HCT116 (cell line): Measurements from ENCODE around the gene MOV10. TPM values are rescaled to one million over a fixed set of nuclear protein-coding genes. Genes with fewer than 3 reads are reported as not detected.

Experiments used
- ATAC-seq: fragments of 200-7000 bp; cut with Tn5 transposase; 2 replicates; pipeline ENCODE4 v1.9.1; 2020; ENCODE audit warnings: mild to moderate bottlenecking, moderate library complexity
- BruUV-seq: library from RNA; stranded (reverse); fragments of 400-500 nt; replicated peaks from 2 replicates; lab custom pipeline; 2021; lab: Mats Ljungman, UMichigan
- CTCF ChIA-PET: fragments of 300-600 bp; sonication (Branson Sonifier 250); formaldehyde crosslinking; loops from one replicate; lab custom pipeline; 2021; ENCODE audit warnings: antibody characterized with exemption; lab: Charles Lee
- POLR2A ChIA-PET: fragments of 300-600, 350-600 bp; sonication (Branson Sonifier 250); formaldehyde crosslinking; loops from one replicate; lab custom pipeline; 2021; ENCODE audit warnings: antibody characterized with exemption; lab: Charles Lee
- RAD21 ChIA-PET, 2 experiments: fragments of 300-600 bp; sonication (Branson Sonifier 250); formaldehyde crosslinking; loops; one replicate each; lab custom pipeline; 2023; ENCODE audit warnings: low total read pairs in 2 of 2; ENCODE audit not compliant: uncharacterized antibody in 2 of 2, unreplicated experiment in 2 of 2, low non-redundant PET in 1 of 2; lab: Charles Lee
- DNase-seq: peaks from one replicate; pipeline ENCODE4 v3.0.0-alpha.2; 2010; ENCODE audit warnings: low read depth, low spot score
- H2AFZ ChIP-seq: fragments of 200-600 bp; shearing (Covaris generic), sonication (generic); 2 replicates; pipeline ENCODE4 v1.6.1; 2017; ENCODE audit warnings: low read depth, mixed run types, mixed read lengths, antibody characterized with exemption, low read length; ENCODE audit not compliant: poor library complexity, severe bottlenecking
- H3K27ac ChIP-seq: 2 replicates; pipeline ENCODE4 v1.5.1; 2012; ENCODE audit warnings: low read depth, low read length
- H3K27me3 ChIP-seq: fragments of 200-600 bp; sonication (generic); 2 replicates; pipeline ENCODE4 v1.6.1; 2016; ENCODE audit warnings: mixed run types, low read length, mixed read lengths; ENCODE audit not compliant: insufficient read depth
- H3K36me3 ChIP-seq, 2 experiments: fragments of 200-500 bp in 1 of 2; fragments of 200-600 bp in 1 of 2; sonication (Bioruptor generic) in 1 of 2; sonication (generic) in 1 of 2; 2 replicates each; pipeline versions ENCODE4 v1.5.1 to v1.6.1; 2014 to 2016; ENCODE audit warnings: low read length in 2 of 2, inconsistent platforms in 1 of 2, mixed read lengths in 1 of 2, mixed run types in 1 of 2; ENCODE audit not compliant: insufficient read depth in 2 of 2, control insufficient read depth in 1 of 2
- H3K4me1 ChIP-seq, 2 experiments: fragments of 200-600 bp in 1 of 2; sonication (generic) in 1 of 2; 2 replicates each; pipeline versions ENCODE4 v1.5.1 to v1.6.1; 2012 to 2017; ENCODE audit warnings: low read length in 2 of 2, inconsistent platforms in 1 of 2, mild to moderate bottlenecking in 1 of 2, mixed read lengths in 1 of 2, mixed run types in 1 of 2, moderate library complexity in 1 of 2; ENCODE audit not compliant: insufficient read depth in 2 of 2, control insufficient read depth in 1 of 2
- H3K4me2 ChIP-seq: fragments of 200-600 bp; sonication (generic); 2 replicates; pipeline ENCODE4 v1.6.1; 2017; ENCODE audit warnings: mixed run types, low read length, mixed read lengths
- H3K4me3 ChIP-seq, 2 experiments: fragments of 200-600 bp in 1 of 2; sonication (generic) in 1 of 2; replicated peaks in 1 of 2; 2 replicates each; pipeline ENCODE4 v1.5.1; 2011 to 2016; ENCODE audit warnings: low read length in 2 of 2, control low read depth in 1 of 2, low read depth in 1 of 2, mild to moderate bottlenecking in 1 of 2, mixed read lengths in 1 of 2, mixed run types in 1 of 2
- H3K79me2 ChIP-seq: fragments of 200-600 bp; sonication (generic); 2 replicates; pipeline ENCODE4 v1.6.1; 2017; ENCODE audit warnings: mild to moderate bottlenecking, mixed run types, low read length, moderate library complexity, mixed read lengths; ENCODE audit not compliant: insufficient read depth
- H3K9ac ChIP-seq: fragments of 200-600 bp; sonication (generic); 2 replicates; pipeline ENCODE4 v1.6.1; 2016; ENCODE audit warnings: low read length, mixed read lengths
- H3K9me2 ChIP-seq: fragments of 200-600 bp; sonication (generic), shearing (Covaris generic); 2 replicates; pipeline ENCODE4 v1.6.1; 2017; ENCODE audit warnings: mixed run types, mild to moderate bottlenecking, moderate library complexity; ENCODE audit not compliant: insufficient read depth
- H3K9me3 ChIP-seq, 2 experiments: fragments of 200-500 bp in 1 of 2; fragments of 200-600 bp in 1 of 2; sonication (Bioruptor generic) in 1 of 2; sonication (generic) in 1 of 2; 2 replicates each; pipeline ENCODE4 v1.6.1; 2014 to 2017; ENCODE audit warnings: low read length in 2 of 2, mixed read lengths in 2 of 2, inconsistent platforms in 1 of 2, low read depth in 1 of 2, mild to moderate bottlenecking in 1 of 2, mixed run types in 1 of 2, moderate library complexity in 1 of 2; ENCODE audit not compliant: control insufficient read depth in 1 of 2, insufficient read depth in 1 of 2
- H4K20me1 ChIP-seq: fragments of 200-600 bp; sonication (generic), shearing (Covaris generic); 2 replicates; pipeline ENCODE4 v1.6.1; 2017; ENCODE audit warnings: mixed run types, mild to moderate bottlenecking, moderate library complexity; ENCODE audit not compliant: insufficient read depth
- CBX3 ChIP-seq: IDR thresholded peaks from 2 replicates; pipeline ENCODE4 v1.6.1; 2012; ENCODE audit warnings: low read depth
- CTCF ChIP-seq, 3 experiments: fragments of 200-600 bp in 1 of 3; sonication (generic) in 1 of 3; IDR thresholded peaks in 2 of 3; conservative IDR thresholded peaks in 1 of 3; 2 replicates each; pipeline ENCODE4 v1.5.1; 2012 to 2017; ENCODE audit warnings: low read depth in 2 of 3, low read length in 2 of 3, antibody characterized with exemption in 1 of 3, borderline replicate concordance in 1 of 3, control low read depth in 1 of 3, mild to moderate bottlenecking in 1 of 3, mixed read lengths in 1 of 3, mixed run types in 1 of 3, moderate library complexity in 1 of 3; ENCODE audit not compliant: insufficient read depth in 1 of 3
- ELF1 ChIP-seq: IDR thresholded peaks from 2 replicates; pipeline ENCODE4 v1.6.1; 2012; ENCODE audit warnings: low read depth, borderline replicate concordance
- JUND ChIP-seq: IDR thresholded peaks from 2 replicates; pipeline ENCODE4 v1.6.1; 2012
- MAX ChIP-seq: IDR thresholded peaks from 2 replicates; pipeline ENCODE4 v1.6.1; 2012
- RAD21 ChIP-seq: IDR thresholded peaks from 2 replicates; pipeline ENCODE4 v1.6.1; 2012; ENCODE audit warnings: low read depth, mild to moderate bottlenecking
- REST ChIP-seq: IDR thresholded peaks from 2 replicates; pipeline ENCODE4 v1.6.1; 2012; ENCODE audit warnings: low read depth
- SIN3A ChIP-seq: IDR thresholded peaks from 2 replicates; pipeline ENCODE4 v1.6.1; 2012; ENCODE audit warnings: low read depth
- YY1 ChIP-seq: IDR thresholded peaks from 2 replicates; pipeline ENCODE4 v1.6.1; 2011; ENCODE audit warnings: low read length, low read depth, moderate library complexity, mild to moderate bottlenecking; ENCODE audit not compliant: insufficient replicate concordance; ENCODE audit errors: extremely low read depth
- ZBTB33 ChIP-seq: IDR thresholded peaks from 2 replicates; pipeline ENCODE4 v1.6.1; 2011; ENCODE audit warnings: mild to moderate bottlenecking, low read length, moderate library complexity; ENCODE audit not compliant: insufficient replicate concordance; ENCODE audit errors: extremely low read depth
- ZFX ChIP-seq: fragments of 450-650 bp; IDR thresholded peaks from 2 replicates; pipeline ENCODE4 v1.6.1; 2017
- ZNF274 ChIP-seq: fragments of 200-500 bp; sonication (Bioruptor generic); IDR thresholded peaks from 2 replicates; pipeline ENCODE4 v1.6.1; 2014; ENCODE audit warnings: mild to moderate bottlenecking, low read depth, low read length, inconsistent platforms
- intact Hi-C: fragments of 100-400 bp; cut with micrococcal nuclease; formaldehyde crosslinking; loops from 2 replicates; pipeline ENCODE4 v1.10.0; 2022
- total RNA-seq: library from RNA; stranded (reverse); gene quantifications from one replicate; pipeline ENCODE4 v1.2.1, GENCODE V29; 2021; ENCODE audit not compliant: unreplicated experiment

MOV10 gene
- total RNA-seq, 1 experiment from 2014 or later: 109 TPM

GRCh38 chr1:112694363-112694929 is 20.0 kb downstream of the MOV10 start:
- no peaks in the 10 kb centered on the region for H3K27me3 ChIP-seq
- intact Hi-C loops: no loop called here
- H3K27ac ChIP-seq: no peak overlapping the region
- H2AFZ ChIP-seq: no peak overlapping the region
- BruUV-seq: no TSS peak
- RAD21 ChIA-PET: no interaction called here
- H3K4me1 ChIP-seq: peaks cover 13% of the 10 kb centered on the region in 2 experiments
- H4K20me1 ChIP-seq: no peaks in the 10 kb centered on the region
- no peak for ATAC-seq
- CTCF ChIA-PET: no interaction called here
- H3K36me3 ChIP-seq: peaks cover 16 to 25% of the 10 kb centered on the region in 2 experiments
- H3K9ac ChIP-seq: no peak overlapping the region
- no peak overlapping the region for H3K4me3 ChIP-seq
- no peak for DNase-seq
- POLR2A ChIA-PET: no interaction called here
- no peak overlapping the region for H3K4me2 ChIP-seq
- TF ChIP-seq JUND (no peak), CBX3 (no peak), REST (no peak), ZFX (no peak), ZBTB33 (no peak), ZNF274 (no peak), ELF1 (no peak), RAD21 (no peak), YY1 (no peak), CTCF (IDR thresholded peaks at IDR 0.05 in 2 of 3, conservative IDR thresholded peaks at IDR 0.05 in 1 of 3; ENCODE audit: borderline replicate concordance in 1 of 3, insufficient read depth in 1 of 3, low read depth in 2 of 3, low read length in 2 of 3) (no peak), SIN3A (no peak), MAX (no peak)
- no peaks in the 10 kb centered on the region for H3K9me3 ChIP-seq
- no peaks in the 10 kb centered on the region for H3K9me2 ChIP-seq
- no peaks in the 10 kb centered on the region for H3K79me2 ChIP-seq
